ENCODE results near the gene ATF7IP. TPM values are rescaled to one million over a fixed set of nuclear protein-coding genes. Genes with fewer than 3 reads are reported as not detected.
A peak's percentile ranks its signal among the peaks of the same experiment; 100 is the strongest.

Gene ATF7IP
- total RNA-seq, 1 donor from 2014 or later, result 115 TPM

- Mint-ChIP-seq H3K36me3 (ENCODE audit: low read depth, unreplicated experiment) (peaks cover 42% of the 10 kb centered on the region), H3K4me3 (ENCODE audit: unreplicated experiment) (no peak overlapping the region), H3K9me3 (ENCODE audit: unreplicated experiment) (peaks cover 19% of the 10 kb centered on the region), H3K27me3 (ENCODE audit: low read depth, unreplicated experiment) (no peaks in the 10 kb centered on the region), H3K4me1 (ENCODE audit: low read depth, unreplicated experiment) (peaks cover 4% of the 10 kb centered on the region), H3K27ac (ENCODE audit: unreplicated experiment) (no peak overlapping the region)
- Histone ChIP-seq H3K79me2 (ENCODE audit: insufficient read depth, low read length) (peaks cover 4% of the 10 kb centered on the region), H3K27me3 (ENCODE audit: insufficient read depth, low read length) (no peaks in the 10 kb centered on the region), H3K27ac (ENCODE audit: low read depth, low read length) (no peak overlapping the region), H3K9me3 (ENCODE audit: insufficient read depth, low read depth, low read length) (peaks cover 3% of the 10 kb centered on the region), H2AFZ (ENCODE audit: low read depth, low read length) (no peak overlapping the region), H3K9ac (ENCODE audit: low read length) (no peak overlapping the region), H3K4me1 (ENCODE audit: insufficient read depth, low read length) (no peaks in the 10 kb centered on the region), H3K4me3 (ENCODE audit: insufficient read depth, low read depth, low read length) (no peak overlapping the region), H4K20me1 (ENCODE audit: insufficient read depth, low read length) (no peaks in the 10 kb centered on the region), H3K4me2 (ENCODE audit: low read length) (no peak overlapping the region), H3K36me3 (ENCODE audit: insufficient read depth, low read length) (peaks cover 15% of the 10 kb centered on the region)
- FAIRE-seq, result no peak
- no peak for TF ChIP-seq CTCF (IDR thresholded peaks at IDR 0.05; ENCODE audit: insufficient read depth, low read depth, low read length)
- no peak for TF ChIP-seq EZH2 (IDR thresholded peaks at IDR 0.05; ENCODE audit: insufficient read depth, low read length)
- DNase-seq (ENCODE audit: low read depth), result no peak
These were observed 106.0 kb downstream of the ATF7IP start for GRCh38 chr12:14471497-14471896.

GRCh38 chr12:14473707-14474287 is 108.3 kb downstream of the ATF7IP start:
- TF ChIP-seq EZH2 (IDR thresholded peaks at IDR 0.05; ENCODE audit: insufficient read depth, low read length) (no peak), CTCF (IDR thresholded peaks at IDR 0.05; ENCODE audit: insufficient read depth, low read depth, low read length) (no peak)
- no peak overlapping the region for H3K4me3 ChIP-seq (ENCODE audit: insufficient read depth, low read depth, low read length)
- Mint-ChIP-seq H3K36me3 (ENCODE audit: low read depth, unreplicated experiment) (peaks cover 45% of the 10 kb centered on the region), H3K9me3 (ENCODE audit: unreplicated experiment) (peaks cover 18% of the 10 kb centered on the region), H3K27me3 (ENCODE audit: low read depth, unreplicated experiment) (no peaks in the 10 kb centered on the region), H3K4me1 (ENCODE audit: low read depth, unreplicated experiment) (no peaks in the 10 kb centered on the region), H3K27ac (ENCODE audit: unreplicated experiment) (no peak overlapping the region), H3K4me3 (ENCODE audit: unreplicated experiment) (no peak overlapping the region)
- H3K36me3 ChIP-seq (ENCODE audit: insufficient read depth, low read length), result peaks cover 25% of the 10 kb centered on the region
- H3K79me2 ChIP-seq (ENCODE audit: insufficient read depth, low read length), result peaks cover 4% of the 10 kb centered on the region
- H3K27ac ChIP-seq (ENCODE audit: low read depth, low read length), result no peak overlapping the region
- H3K9ac ChIP-seq (ENCODE audit: low read length), result no peak overlapping the region
- DNase-seq (ENCODE audit: low read depth), result peak; percentile 31
- no peaks in the 10 kb centered on the region for H3K27me3 ChIP-seq (ENCODE audit: insufficient read depth, low read length)
- peaks cover 3% of the 10 kb centered on the region for H3K9me3 ChIP-seq (ENCODE audit: insufficient read depth, low read depth, low read length)
- no peak overlapping the region for H2AFZ ChIP-seq (ENCODE audit: low read depth, low read length)
- H3K4me2 ChIP-seq (ENCODE audit: low read length), result no peak overlapping the region
- no peak for FAIRE-seq
- no peaks in the 10 kb centered on the region for H4K20me1 ChIP-seq (ENCODE audit: insufficient read depth, low read length)
- no peaks in the 10 kb centered on the region for H3K4me1 ChIP-seq (ENCODE audit: insufficient read depth, low read length)

- Histone ChIP-seq H3K9ac (ENCODE audit: low read length) (no peak overlapping the region), H3K4me3 (ENCODE audit: insufficient read depth, low read depth, low read length) (no peak overlapping the region), H2AFZ (ENCODE audit: low read depth, low read length) (no peak overlapping the region), H3K36me3 (ENCODE audit: insufficient read depth, low read length) (peaks cover 41% of the 10 kb centered on the region), H3K4me2 (ENCODE audit: low read length) (no peak overlapping the region), H3K4me1 (ENCODE audit: insufficient read depth, low read length) (no peaks in the 10 kb centered on the region), H3K79me2 (ENCODE audit: insufficient read depth, low read length) (peaks cover 4% of the 10 kb centered on the region), H3K9me3 (ENCODE audit: insufficient read depth, low read depth, low read length) (no peaks in the 10 kb centered on the region), H3K27me3 (ENCODE audit: insufficient read depth, low read length) (no peaks in the 10 kb centered on the region), H3K27ac (ENCODE audit: low read depth, low read length) (no peak overlapping the region), H4K20me1 (ENCODE audit: insufficient read depth, low read length) (no peaks in the 10 kb centered on the region)
- TF ChIP-seq EZH2 (IDR thresholded peaks at IDR 0.05; ENCODE audit: insufficient read depth, low read length) (no peak), CTCF (IDR thresholded peaks at IDR 0.05; ENCODE audit: insufficient read depth, low read depth, low read length) (no peak)
- H3K4me1 Mint-ChIP-seq (ENCODE audit: low read depth, unreplicated experiment), result peaks cover 4% of the 10 kb centered on the region
- no peak for DNase-seq (ENCODE audit: low read depth)
- H3K27me3 Mint-ChIP-seq (ENCODE audit: low read depth, unreplicated experiment), result no peaks in the 10 kb centered on the region
- H3K4me3 Mint-ChIP-seq (ENCODE audit: unreplicated experiment), result no peak overlapping the region
- FAIRE-seq, result peak; percentile 52
- no peak overlapping the region for H3K27ac Mint-ChIP-seq (ENCODE audit: unreplicated experiment)
- H3K9me3 Mint-ChIP-seq (ENCODE audit: unreplicated experiment), result peaks cover 4% of the 10 kb centered on the region
- H3K36me3 Mint-ChIP-seq (ENCODE audit: low read depth, unreplicated experiment), result peaks cover 46% of the 10 kb centered on the region
These were observed 113.5 kb downstream of the ATF7IP start for GRCh38 chr12:14479004-14479403.

Data from astrocyte (in vitro differentiated cells and primary cell).